K562 (cell line): ENCODE data around the gene TBL1XR1. TPM values are rescaled to one million over a fixed set of nuclear protein-coding genes. Genes with fewer than 3 reads are reported as not detected.
A peak's percentile ranks its signal among the peaks of the same experiment; 100 is the strongest.

Source experiments
- ATF7 ChIP-seq: fragments of 450-650 bp; IDR thresholded peaks from 2 replicates; pipeline ENCODE4 v1.7.1; 2014; ENCODE audit warnings: mild to moderate bottlenecking, moderate library complexity
- BCL6 ChIP-seq: fragments of 250-450 bp; sonication (Bioruptor Pico); IDR thresholded peaks from 2 replicates; pipeline ENCODE4 v1.4.0; 2020
- E2F3 ChIP-seq: fragments of 250-450 bp; sonication (Bioruptor Pico); IDR thresholded peaks from 2 replicates; pipeline ENCODE4 v1.4.0; 2020; ENCODE audit warnings: mild to moderate bottlenecking
- FOS ChIP-seq: IDR thresholded peaks from 3 replicates; pipeline ENCODE4 v1.6.1; 2011; ENCODE audit not compliant: insufficient read length; ENCODE audit errors: extremely low read depth
- FUS ChIP-seq: fragments of 200-400 bp; formaldehyde crosslinking; optimal IDR thresholded peaks from 2 replicates; pipeline ENCODE3; 2017; ENCODE audit warnings: low read depth, low read length
- GTF2E2 ChIP-seq: fragments of 200-800 bp; sonication (Bioruptor generic); IDR thresholded peaks from 2 replicates; pipeline ENCODE4 v1.6.1; 2016; ENCODE audit warnings: missing genetic modification characterization, missing compliant biosample characterization
- HMG20B ChIP-seq: fragments of 250-450 bp; sonication (Bioruptor Pico); IDR thresholded peaks from 2 replicates; pipeline ENCODE4 v1.5.0; 2021; ENCODE audit warnings: mild to moderate bottlenecking
- MEIS2 ChIP-seq: fragments of 450-650 bp; IDR thresholded peaks from 2 replicates; pipeline ENCODE4 v1.6.1; 2014; ENCODE audit warnings: mild to moderate bottlenecking; ENCODE audit not compliant: partially characterized antibody
- MTA2 ChIP-seq: fragments of 450-650 bp; IDR thresholded peaks from 2 replicates; pipeline ENCODE4 v1.6.1; 2016; ENCODE audit warnings: low read depth
- MYNN ChIP-seq, 2 experiments: sonication (generic); formaldehyde crosslinking in 1 of 2; IDR thresholded peaks; 2 replicates each; pipeline versions ENCODE4 v1.5.0 to v1.6.1; 2016 to 2020; ENCODE audit warnings: antibody characterized with exemption in 1 of 2, missing genetic modification reagents in 1 of 2
- NELFE ChIP-seq: IDR thresholded peaks from 2 replicates; pipeline ENCODE4 v1.6.1; 2011; ENCODE audit warnings: mild to moderate bottlenecking; ENCODE audit not compliant: insufficient read depth, insufficient read length
- NRF1 ChIP-seq, 2 experiments: fragments of 450-650 bp; IDR thresholded peaks in 1 of 2; conservative IDR thresholded peaks in 1 of 2; 2 replicates each; pipeline ENCODE4 v1.6.1; 2014; ENCODE audit warnings: mild to moderate bottlenecking in 2 of 2
- POLR2H ChIP-seq: IDR thresholded peaks from 2 replicates; pipeline ENCODE4 v1.6.1; 2016; ENCODE audit warnings: missing genetic modification characterization, low read depth, mild to moderate bottlenecking, control low read depth, missing compliant biosample characterization, moderate library complexity
- RHOXF2B ChIP-seq: fragments of 250-450 bp; sonication (Bioruptor Pico); conservative IDR thresholded peaks from 2 replicates; pipeline ENCODE4 v1.5.1; 2021
- SAP30 ChIP-seq: fragments of 200-600 bp; sonication (generic); IDR thresholded peaks from 2 replicates; pipeline ENCODE4 v1.6.1; 2012; ENCODE audit warnings: borderline replicate concordance, low read depth, mild to moderate bottlenecking, moderate library complexity, low read length, control low read depth, inconsistent platforms; ENCODE audit not compliant: insufficient read depth, poor library complexity, severe bottlenecking
- SMAD1 ChIP-seq: fragments of 150-350 bp; IDR thresholded peaks from 2 replicates; pipeline ENCODE4 v1.6.1; 2014; ENCODE audit warnings: low read length, low read depth; ENCODE audit not compliant: partially characterized antibody
- SRF ChIP-seq, 2 experiments: fragments of 250-450, 450-650 bp in 1 of 2; sonication (Bioruptor Pico) in 1 of 2; sonication (generic) in 1 of 2; formaldehyde crosslinking; IDR thresholded peaks; 2 replicates each; pipeline versions ENCODE4 v1.5.0 to v1.5.1; 2020 to 2022; ENCODE audit warnings: mild to moderate bottlenecking in 1 of 2, missing genetic modification reagents in 1 of 2
- ZNF445 ChIP-seq: fragments of 250-450 bp; sonication (Bioruptor Pico); IDR thresholded peaks from 2 replicates; pipeline ENCODE4 v1.4.0; 2020; ENCODE audit warnings: low read depth, mild to moderate bottlenecking, moderate library complexity
- polyA plus RNA-seq, 8 experiments: library from polyadenylated mRNA; depleted of rRNA in 4 of 8; stranded (reverse) in 5 of 8; unstranded in 3 of 8; fragments of >200 nt; fragmentation: Nextera tagmentation in 2 of 8; fragmentation: Illumina TruSeq in 1 of 8; extraction: Ambion mirVana in 2 of 8; extraction: Trizol in 1 of 8; gene quantifications; 2 replicates each; pipeline versions ENCODE4 v1.2.1 to v1.2.3, GENCODE V29; 2011 to 2014; ENCODE audit warnings: inconsistent platforms in 1 of 8, missing spikeins in 1 of 8
- total RNA-seq, 7 experiments: library from RNA; depleted of rRNA in 6 of 7; stranded (reverse); fragments of >200 nt in 6 of 7; fragmentation: Illumina TruSeq in 2 of 7; extraction: Trizol in 2 of 7; gene quantifications; 2 replicates each; pipeline versions ENCODE4 v1.2.1 to v1.2.3, GENCODE V29; 2011 to 2021; ENCODE audit warnings: low replicate concordance in 1 of 7
- TF ChIP-seq, protein P1 (sequence below): fragments of 450-650 bp; IDR thresholded peaks from 2 replicates; pipeline ENCODE4 v1.7.0; 2016; ENCODE audit warnings: borderline replicate concordance
- TF ChIP-seq, protein P2 (sequence below): fragments of 250-450 bp; sonication (Bioruptor Pico); IDR thresholded peaks from 2 replicates; pipeline ENCODE4 v1.8.0; 2021; ENCODE audit warnings: borderline replicate concordance, mild to moderate bottlenecking, moderate library complexity; ENCODE audit not compliant: poor library complexity, severe bottlenecking
- TF ChIP-seq, protein P3 (sequence below): fragments of 250-450 bp; sonication (Bioruptor Pico); IDR thresholded peaks from 2 replicates; pipeline ENCODE4 v1.9.0; 2021; ENCODE audit warnings: mild to moderate bottlenecking
- TF ChIP-seq, protein P4 (sequence below): fragments of 450-650 bp; conservative IDR thresholded peaks from 2 replicates; pipeline ENCODE4 v1.6.1; 2016; ENCODE audit warnings: missing genetic modification characterization, low read depth, mild to moderate bottlenecking, missing compliant biosample characterization, moderate library complexity
- TF ChIP-seq, protein P5 (sequence below): fragments of 250-450 bp; sonication (Bioruptor Pico); IDR thresholded peaks from 2 replicates; pipeline ENCODE4 v1.9.0; 2021; ENCODE audit warnings: mild to moderate bottlenecking, inconsistent platforms

TBL1XR1 gene
- total and polyA plus RNA-seq, 9 of the 15 experiments (the other 6 are each of a cell fraction or from before 2014, with no cell fraction given): 19.6 to 171 (median 83.3) TPM

DNA sequence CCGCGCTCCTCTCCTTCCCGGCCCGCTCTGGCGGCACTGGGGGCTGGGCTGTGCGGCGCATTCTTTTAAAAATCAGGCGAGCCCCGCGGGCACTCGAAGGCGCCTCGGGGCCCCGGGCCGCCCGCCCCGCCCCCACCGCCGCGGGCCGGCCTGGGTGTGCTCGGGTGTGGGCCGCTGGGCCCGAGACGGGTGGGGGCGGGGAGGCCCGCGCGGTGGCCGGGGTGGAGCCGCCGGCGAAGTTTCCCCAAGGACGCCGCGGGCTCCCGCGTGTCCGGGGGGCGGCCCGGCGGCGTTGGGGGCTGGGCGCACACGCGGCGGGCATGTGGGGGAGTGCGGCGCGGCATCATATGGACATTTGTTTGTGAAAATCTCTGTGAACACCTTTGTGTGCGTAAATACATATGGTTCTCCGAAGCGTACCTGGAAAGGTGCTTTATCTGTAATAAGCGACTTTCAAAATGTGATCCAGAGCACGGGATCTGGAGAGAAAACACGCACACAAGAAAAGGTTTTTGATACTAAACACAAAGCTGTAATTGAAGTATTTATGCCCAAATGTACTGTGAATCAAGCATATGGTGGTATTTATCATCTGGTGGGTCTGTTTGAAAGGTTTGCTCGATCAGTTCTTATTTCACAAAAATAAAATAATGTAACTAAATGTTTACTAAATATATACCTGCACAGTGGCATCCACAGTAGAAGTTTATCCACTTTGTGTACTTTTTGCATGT lies 612 bp upstream of the TBL1XR1 start (continued):
- TF ChIP-seq, protein P1, sequence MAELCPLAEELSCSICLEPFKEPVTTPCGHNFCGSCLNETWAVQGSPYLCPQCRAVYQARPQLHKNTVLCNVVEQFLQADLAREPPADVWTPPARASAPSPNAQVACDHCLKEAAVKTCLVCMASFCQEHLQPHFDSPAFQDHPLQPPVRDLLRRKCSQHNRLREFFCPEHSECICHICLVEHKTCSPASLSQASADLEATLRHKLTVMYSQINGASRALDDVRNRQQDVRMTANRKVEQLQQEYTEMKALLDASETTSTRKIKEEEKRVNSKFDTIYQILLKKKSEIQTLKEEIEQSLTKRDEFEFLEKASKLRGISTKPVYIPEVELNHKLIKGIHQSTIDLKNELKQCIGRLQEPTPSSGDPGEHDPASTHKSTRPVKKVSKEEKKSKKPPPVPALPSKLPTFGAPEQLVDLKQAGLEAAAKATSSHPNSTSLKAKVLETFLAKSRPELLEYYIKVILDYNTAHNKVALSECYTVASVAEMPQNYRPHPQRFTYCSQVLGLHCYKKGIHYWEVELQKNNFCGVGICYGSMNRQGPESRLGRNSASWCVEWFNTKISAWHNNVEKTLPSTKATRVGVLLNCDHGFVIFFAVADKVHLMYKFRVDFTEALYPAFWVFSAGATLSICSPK: no peak
- no peak for TF ChIP-seq GTF2E2 (tag)
- TF ChIP-seq, protein P2, sequence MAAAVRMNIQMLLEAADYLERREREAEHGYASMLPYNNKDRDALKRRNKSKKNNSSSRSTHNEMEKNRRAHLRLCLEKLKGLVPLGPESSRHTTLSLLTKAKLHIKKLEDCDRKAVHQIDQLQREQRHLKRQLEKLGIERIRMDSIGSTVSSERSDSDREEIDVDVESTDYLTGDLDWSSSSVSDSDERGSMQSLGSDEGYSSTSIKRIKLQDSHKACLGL (CRISPR knock-in tag): no peak
- TF ChIP-seq MTA2: no peak
- TF ChIP-seq HMG20B (CRISPR knock-in tag): no peak
- TF ChIP-seq SMAD1: no peak
- TF ChIP-seq ZNF445 (CRISPR knock-in tag): no peak
- TF ChIP-seq, protein P3, sequence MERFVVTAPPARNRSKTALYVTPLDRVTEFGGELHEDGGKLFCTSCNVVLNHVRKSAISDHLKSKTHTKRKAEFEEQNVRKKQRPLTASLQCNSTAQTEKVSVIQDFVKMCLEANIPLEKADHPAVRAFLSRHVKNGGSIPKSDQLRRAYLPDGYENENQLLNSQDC (CRISPR knock-in tag): no peak
- TF ChIP-seq FOS: no peak
- 0 out of 2 replicates have a peak, but pooled peaks have one; percentile 11 for TF ChIP-seq ATF7
- no peak for TF ChIP-seq NRF1 (conservative IDR thresholded peaks at IDR 0.05 in 1 of 2, IDR thresholded peaks at IDR 0.05 in 1 of 2)
- no peak for TF ChIP-seq SRF (CRISPR knock-in tag; IDR thresholded peaks at IDR 0.05)
- no peak for TF ChIP-seq MEIS2
- TF ChIP-seq MYNN (IDR thresholded peaks at IDR 0.05): no peak
- TF ChIP-seq MYNN (CRISPR knock-in tag; IDR thresholded peaks at IDR 0.05): no peak
- TF ChIP-seq, protein P4, sequence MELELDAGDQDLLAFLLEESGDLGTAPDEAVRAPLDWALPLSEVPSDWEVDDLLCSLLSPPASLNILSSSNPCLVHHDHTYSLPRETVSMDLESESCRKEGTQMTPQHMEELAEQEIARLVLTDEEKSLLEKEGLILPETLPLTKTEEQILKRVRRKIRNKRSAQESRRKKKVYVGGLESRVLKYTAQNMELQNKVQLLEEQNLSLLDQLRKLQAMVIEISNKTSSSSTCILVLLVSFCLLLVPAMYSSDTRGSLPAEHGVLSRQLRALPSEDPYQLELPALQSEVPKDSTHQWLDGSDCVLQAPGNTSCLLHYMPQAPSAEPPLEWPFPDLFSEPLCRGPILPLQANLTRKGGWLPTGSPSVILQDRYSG (tag): no peak
- TF ChIP-seq, protein P5, sequence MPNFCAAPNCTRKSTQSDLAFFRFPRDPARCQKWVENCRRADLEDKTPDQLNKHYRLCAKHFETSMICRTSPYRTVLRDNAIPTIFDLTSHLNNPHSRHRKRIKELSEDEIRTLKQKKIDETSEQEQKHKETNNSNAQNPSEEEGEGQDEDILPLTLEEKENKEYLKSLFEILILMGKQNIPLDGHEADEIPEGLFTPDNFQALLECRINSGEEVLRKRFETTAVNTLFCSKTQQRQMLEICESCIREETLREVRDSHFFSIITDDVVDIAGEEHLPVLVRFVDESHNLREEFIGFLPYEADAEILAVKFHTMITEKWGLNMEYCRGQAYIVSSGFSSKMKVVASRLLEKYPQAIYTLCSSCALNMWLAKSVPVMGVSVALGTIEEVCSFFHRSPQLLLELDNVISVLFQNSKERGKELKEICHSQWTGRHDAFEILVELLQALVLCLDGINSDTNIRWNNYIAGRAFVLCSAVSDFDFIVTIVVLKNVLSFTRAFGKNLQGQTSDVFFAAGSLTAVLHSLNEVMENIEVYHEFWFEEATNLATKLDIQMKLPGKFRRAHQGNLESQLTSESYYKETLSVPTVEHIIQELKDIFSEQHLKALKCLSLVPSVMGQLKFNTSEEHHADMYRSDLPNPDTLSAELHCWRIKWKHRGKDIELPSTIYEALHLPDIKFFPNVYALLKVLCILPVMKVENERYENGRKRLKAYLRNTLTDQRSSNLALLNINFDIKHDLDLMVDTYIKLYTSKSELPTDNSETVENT (CRISPR knock-in tag): no peak
- TF ChIP-seq RHOXF2B: no peak
- no peak for TF ChIP-seq SAP30
- TF ChIP-seq FUS: no peak
- peak; percentile 13; the same call in 1 of the 2 replicates for TF ChIP-seq POLR2H (tag)
- TF ChIP-seq E2F3 (CRISPR knock-in tag): no peak
- no peak for TF ChIP-seq NELFE
- TF ChIP-seq BCL6 (CRISPR knock-in tag): no peak
